Vagina (tissue), 2 donors: ENCODE measurements around the gene KCNQ2.

Experiments
- POLR2A ChIP-seq, 2 donors: fragments of 450-650 bp; IDR thresholded peaks; one replicate each; pipeline ENCODE4 v1.6.1; 2017; ENCODE audit warnings: antibody characterized with exemption in 2 of 2, mild to moderate bottlenecking in 2 of 2, moderate library complexity in 2 of 2
- POLR2AphosphoS5 ChIP-seq, 2 donors: sonication (generic); formaldehyde crosslinking; IDR thresholded peaks; one replicate each; pipeline ENCODE4 v1.9.0; 2017; ENCODE audit warnings: antibody characterized with exemption in 2 of 2, mild to moderate bottlenecking in 2 of 2, low read depth in 1 of 2; ENCODE audit not compliant: insufficient read depth in 1 of 2
- TF ChIP-seq, protein P1 (sequence below), 3 experiments: fragments of 450-650 bp in 2 of 3; fragments of 200-600 bp in 1 of 3; sonication (generic) in 1 of 3; IDR thresholded peaks; one replicate each; pipeline ENCODE4 v1.5.1; 2017 to 2019; ENCODE audit warnings: antibody characterized with exemption in 3 of 3, mild to moderate bottlenecking in 2 of 3, moderate library complexity in 2 of 3

DNA sequence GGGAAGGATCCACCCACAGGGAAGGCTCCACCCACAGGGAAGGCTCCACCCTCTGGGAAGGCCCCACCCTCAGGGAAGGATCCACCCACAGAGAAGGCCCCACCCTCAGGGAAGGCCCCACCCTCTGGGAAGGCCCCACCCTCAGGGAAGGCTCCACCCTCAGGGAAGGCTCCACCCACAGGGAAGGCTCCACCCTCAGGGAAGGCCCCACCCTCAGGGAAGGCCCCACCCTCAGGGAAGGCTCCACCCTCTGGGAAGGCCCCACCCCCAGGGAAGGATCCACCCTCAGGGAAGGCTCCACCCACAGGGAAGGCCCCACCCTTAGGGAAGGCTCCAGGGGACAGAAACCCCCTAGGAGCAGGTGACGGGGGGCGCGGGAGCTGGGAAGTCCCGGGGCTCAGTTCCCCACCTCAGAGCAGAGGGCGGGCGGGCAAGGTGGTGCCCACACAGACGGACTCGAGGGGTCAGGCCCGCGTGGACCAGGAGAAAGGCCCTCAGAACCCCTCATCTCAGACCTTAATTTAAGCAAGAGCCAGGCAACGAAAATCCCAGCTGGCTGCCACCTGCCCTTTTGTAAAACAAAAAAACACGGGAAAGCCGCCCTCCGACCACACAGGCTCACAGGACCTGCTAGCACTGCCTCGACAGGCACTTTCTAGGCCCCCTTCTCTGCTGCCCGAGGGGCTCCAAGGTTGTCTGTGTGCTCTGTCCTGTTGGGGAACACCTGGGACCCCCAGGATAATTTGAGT is 39.7 kb downstream of the KCNQ2 start:
- TF ChIP-seq, protein P1, sequence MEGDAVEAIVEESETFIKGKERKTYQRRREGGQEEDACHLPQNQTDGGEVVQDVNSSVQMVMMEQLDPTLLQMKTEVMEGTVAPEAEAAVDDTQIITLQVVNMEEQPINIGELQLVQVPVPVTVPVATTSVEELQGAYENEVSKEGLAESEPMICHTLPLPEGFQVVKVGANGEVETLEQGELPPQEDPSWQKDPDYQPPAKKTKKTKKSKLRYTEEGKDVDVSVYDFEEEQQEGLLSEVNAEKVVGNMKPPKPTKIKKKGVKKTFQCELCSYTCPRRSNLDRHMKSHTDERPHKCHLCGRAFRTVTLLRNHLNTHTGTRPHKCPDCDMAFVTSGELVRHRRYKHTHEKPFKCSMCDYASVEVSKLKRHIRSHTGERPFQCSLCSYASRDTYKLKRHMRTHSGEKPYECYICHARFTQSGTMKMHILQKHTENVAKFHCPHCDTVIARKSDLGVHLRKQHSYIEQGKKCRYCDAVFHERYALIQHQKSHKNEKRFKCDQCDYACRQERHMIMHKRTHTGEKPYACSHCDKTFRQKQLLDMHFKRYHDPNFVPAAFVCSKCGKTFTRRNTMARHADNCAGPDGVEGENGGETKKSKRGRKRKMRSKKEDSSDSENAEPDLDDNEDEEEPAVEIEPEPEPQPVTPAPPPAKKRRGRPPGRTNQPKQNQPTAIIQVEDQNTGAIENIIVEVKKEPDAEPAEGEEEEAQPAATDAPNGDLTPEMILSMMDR (IDR thresholded peaks at IDR 0.05), result no peak
- TF ChIP-seq POLR2AphosphoS5 (IDR thresholded peaks at IDR 0.05; ENCODE audit: insufficient read depth in 1 of 2, low read depth in 1 of 2) (no peak), POLR2A (IDR thresholded peaks at IDR 0.05) (no peak)
